Kidney (tissue), 14 donors: ENCODE measurements around the gene SLC18B1. TPM values are rescaled to one million over a fixed set of nuclear protein-coding genes. Genes with fewer than 3 reads are reported as not detected.

Source experiments
- DNase-seq, 5 donors: peaks; one replicate each; pipeline ENCODE4 v3.0.0-alpha.2; 2013 to 2020
- FAIRE-seq: peaks from 2 replicates; lab custom pipeline; 2012; peaks lifted over from hg19 to GRCh38; lab: Jason Lieb, UNC
- H3K27ac ChIP-seq, 2 donors: one replicate each; pipeline ENCODE4 v1.7.0; 2013; ENCODE audit warnings: low read depth in 2 of 2, low read length in 2 of 2, inconsistent platforms in 1 of 2
- H3K27me3 ChIP-seq: one replicate; pipeline ENCODE4 v1.7.1; 2013; ENCODE audit warnings: low read length, inconsistent platforms; ENCODE audit not compliant: control insufficient read depth, insufficient read depth
- H3K36me3 ChIP-seq, 3 donors: one replicate each; pipeline versions ENCODE4 v1.7.0 to v1.7.1; 2013; ENCODE audit warnings: low read length in 3 of 3, control low read depth in 1 of 3, inconsistent platforms in 1 of 3; ENCODE audit not compliant: insufficient read depth in 3 of 3, control insufficient read depth in 2 of 3
- H3K4me1 ChIP-seq, 3 donors: one replicate each; pipeline versions ENCODE4 v1.7.0 to v1.7.1; 2013; ENCODE audit warnings: low read length in 3 of 3, inconsistent platforms in 1 of 3, low read depth in 1 of 3; ENCODE audit not compliant: control insufficient read depth in 2 of 3, insufficient read depth in 2 of 3
- H3K4me3 ChIP-seq, 3 donors: one replicate each; pipeline versions ENCODE4 v1.7.0 to v1.8.1; 2013; ENCODE audit warnings: low read length in 3 of 3, control low read depth in 1 of 3, inconsistent platforms in 1 of 3
- H3K9ac ChIP-seq, 3 donors: one replicate each; pipeline versions ENCODE4 v1.7.0 to v1.7.1; 2013; ENCODE audit warnings: low read length in 3 of 3, control low read depth in 1 of 3, inconsistent platforms in 1 of 3
- H3K9me3 ChIP-seq, 3 donors: one replicate each; pipeline versions ENCODE4 v1.7.0 to v1.7.1; 2013; ENCODE audit warnings: low read length in 3 of 3, control low read depth in 1 of 3, inconsistent platforms in 1 of 3; ENCODE audit not compliant: control insufficient read depth in 2 of 3, insufficient read depth in 1 of 3
- CTCF ChIP-seq: IDR thresholded peaks from 3 replicates; pipeline ENCODE4 v1.5.1; 2012; ENCODE audit warnings: mild to moderate bottlenecking, moderate library complexity, borderline replicate concordance; ENCODE audit not compliant: insufficient read depth; ENCODE audit errors: extremely low read depth
- intact Hi-C: fragments of 100-400 bp; cut with DNase I; formaldehyde crosslinking; loops from one replicate; pipeline ENCODE4 v1.11.1; 2022
- polyA plus RNA-seq: library from polyadenylated mRNA; stranded (reverse); fragments of 350-450 nt; fragmentation: Illumina TruSeq; extraction: RNeasy Lipid Tissue Mini Kit (QIAGEN cat#74804); gene quantifications from one replicate; pipeline ENCODE4 v1.2.3, GENCODE V29; 2014; ENCODE audit warnings: low read depth, low replicate concordance; ENCODE audit not compliant: insufficient read depth
- total RNA-seq: library from RNA; stranded (reverse); fragmentation: NEBNext Ultra II Directional; extraction: Animal tissue kit (Norgen Biotek cat#: 25700); gene quantifications from one replicate; pipeline ENCODE4 v1.2.1, GENCODE V29; 2021
- donor health status: control.
- donor health status: control.
- donor health status: control.
- donor health status: control.
- donor health status: control.
- donor health status: DM: yes; HTN: yes; CAD: no.
- donor health status: Normal renal cell carcinoma (clear cell type).

Gene SLC18B1
- total and polyA plus RNA-seq, 2 donors from 2014 or later, result 16.9 to 17.2 TPM

- Histone ChIP-seq H3K27ac (no peak overlapping the region), H3K9ac (no peak overlapping the region), H3K4me3 (no peak overlapping the region), H3K36me3 (no peaks in the 10 kb centered on the region), H3K9me3 (no peaks in the 10 kb centered on the region), H3K27me3 (no peaks in the 10 kb centered on the region), H3K4me1 (no peaks in the 10 kb centered on the region)
- TF ChIP-seq CTCF, result no peak
- DNase-seq, result no peak
- FAIRE-seq, result no peak
- intact Hi-C loops, result no loop called here
These were observed 64.6 kb downstream of the SLC18B1 start for GRCh38 chr6:132733814-132734213.

DNA sequence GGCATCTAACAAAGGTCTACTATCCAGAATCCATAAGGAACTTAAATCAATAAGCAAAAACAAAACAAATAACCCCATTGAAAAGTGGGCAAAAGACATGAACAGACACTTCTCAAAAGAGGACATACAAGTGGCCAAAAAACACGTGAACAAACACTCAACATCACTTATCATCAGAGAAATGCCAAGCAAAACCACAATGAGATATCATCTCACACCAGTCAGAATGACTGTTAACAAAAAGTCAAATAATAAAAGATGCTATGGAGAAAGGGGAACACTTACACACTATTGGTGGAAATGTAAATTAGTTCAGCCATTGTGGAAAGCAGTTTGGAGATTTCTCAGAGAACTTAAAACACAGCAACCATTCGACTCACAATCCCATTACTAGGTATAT lies 65.2 kb downstream of the SLC18B1 start:
- TF ChIP-seq CTCF, result no peak
- Histone ChIP-seq H3K4me3 (no peak overlapping the region), H3K27ac (no peak overlapping the region), H3K36me3 (no peaks in the 10 kb centered on the region), H3K4me1 (no peaks in the 10 kb centered on the region), H3K27me3 (no peaks in the 10 kb centered on the region), H3K9me3 (no peaks in the 10 kb centered on the region), H3K9ac (no peak overlapping the region)
- DNase-seq, result no peak
- intact Hi-C loops, result no loop called here
- no peak for FAIRE-seq

GRCh38 chr6:132731086-132731485 lies 67.4 kb downstream of the SLC18B1 start:
- H3K9ac ChIP-seq, result no peak overlapping the region
- no peak overlapping the region for H3K27ac ChIP-seq
- H3K36me3 ChIP-seq, result no peaks in the 10 kb centered on the region
- no peak overlapping the region for H3K4me3 ChIP-seq
- no peak for TF ChIP-seq CTCF
- no peak for DNase-seq
- intact Hi-C loops, result no loop called here
- H3K4me1 ChIP-seq, result no peaks in the 10 kb centered on the region
- H3K27me3 ChIP-seq, result no peaks in the 10 kb centered on the region
- no peak for FAIRE-seq
- H3K9me3 ChIP-seq, result no peaks in the 10 kb centered on the region

GRCh38 chr6:132730560-132730959 lies 67.9 kb downstream of the SLC18B1 start:
- Histone ChIP-seq H3K36me3 (no peaks in the 10 kb centered on the region), H3K27ac (no peak overlapping the region), H3K9ac (no peak overlapping the region), H3K4me1 (no peaks in the 10 kb centered on the region), H3K27me3 (no peaks in the 10 kb centered on the region), H3K9me3 (no peaks in the 10 kb centered on the region), H3K4me3 (no peak overlapping the region)
- no peak for TF ChIP-seq CTCF
- intact Hi-C loops, result no loop called here
- no peak for DNase-seq
- FAIRE-seq, result no peak
